ENCODE results near the gene RBM33. TPM values are rescaled to one million over a fixed set of nuclear protein-coding genes. Genes with fewer than 3 reads are reported as not detected.

Gene RBM33
- total and polyA plus RNA-seq, 2 of the 13 experiments (the other 11 are each of a cell fraction or from before 2014, with no cell fraction given), result 12.4 to 28.9 TPM

GRCh38 chr7:155807065-155807671, 162.7 kb downstream of the RBM33 start (continued):
- TF ChIP-seq ZHX2 (IDR thresholded peaks at IDR 0.05; ENCODE audit: low read depth) (no peak), ZHX2 (CRISPR knock-in tag; IDR thresholded peaks at IDR 0.05; ENCODE audit: borderline replicate concordance) (no peak), GABPA (IDR thresholded peaks at IDR 0.05; ENCODE audit: low read depth, low read length) (no peak), GABPA (CRISPR knock-in tag; IDR thresholded peaks at IDR 0.05; ENCODE audit: low read depth) (peak; percentile 72), U2AF1 (optimal IDR thresholded peaks at IDR 0.05; ENCODE audit: low read depth, low read length) (peak; percentile 46), ETV5 (CRISPR knock-in tag; IDR thresholded peaks at IDR 0.05; ENCODE audit: borderline replicate concordance) (peak; percentile 21; the same call in 1 of the 2 replicates), AGO2 (optimal IDR thresholded peaks at IDR 0.05; ENCODE audit: low read depth, low read length) (peak; percentile 46)
